Osteocyte (in vitro differentiated cells): ENCODE measurements around the gene MYO1A. TPM values are rescaled to one million over a fixed set of nuclear protein-coding genes. Genes with fewer than 3 reads are reported as not detected.

Experiments
- DNase-seq: peaks from one replicate; pipeline ENCODE4 v3.0.0; 2021; ENCODE audit warnings: mixed read lengths; ENCODE audit not compliant: unreplicated experiment; ENCODE audit errors: extremely low spot score
- H3K27ac Mint-ChIP-seq: one replicate; pipeline ENCODE4 v1.8.0; 2021; ENCODE audit warnings: mild to moderate bottlenecking, mixed read lengths; ENCODE audit not compliant: unreplicated experiment
- H3K27me3 Mint-ChIP-seq: one replicate; pipeline ENCODE4 v1.8.0; 2021; ENCODE audit warnings: mixed read lengths; ENCODE audit not compliant: unreplicated experiment
- H3K36me3 Mint-ChIP-seq: one replicate; pipeline ENCODE4 v1.8.0; 2021; ENCODE audit warnings: mixed read lengths; ENCODE audit not compliant: unreplicated experiment
- H3K4me1 Mint-ChIP-seq: one replicate; pipeline ENCODE4 v1.8.0; 2021; ENCODE audit warnings: mixed read lengths; ENCODE audit not compliant: unreplicated experiment
- H3K4me3 Mint-ChIP-seq: one replicate; pipeline ENCODE4 v1.8.0; 2021; ENCODE audit warnings: mild to moderate bottlenecking, moderate library complexity, mixed read lengths; ENCODE audit not compliant: unreplicated experiment
- H3K9me3 Mint-ChIP-seq: one replicate; pipeline ENCODE4 v1.8.0; 2021; ENCODE audit warnings: mixed read lengths; ENCODE audit not compliant: unreplicated experiment
- CTCF ChIP-seq: fragments of 200-600 bp; sonication (generic); IDR thresholded peaks from 2 replicates; pipeline ENCODE4 v1.5.0; 2021; ENCODE audit warnings: antibody characterized with exemption, mild to moderate bottlenecking, moderate library complexity
- total RNA-seq: library from RNA; stranded (reverse); gene quantifications from 2 replicates; pipeline ENCODE4 v1.2.1, GENCODE V29; 2021

Gene MYO1A
- total RNA-seq, 1 donor from 2014 or later = not detected

DNA sequence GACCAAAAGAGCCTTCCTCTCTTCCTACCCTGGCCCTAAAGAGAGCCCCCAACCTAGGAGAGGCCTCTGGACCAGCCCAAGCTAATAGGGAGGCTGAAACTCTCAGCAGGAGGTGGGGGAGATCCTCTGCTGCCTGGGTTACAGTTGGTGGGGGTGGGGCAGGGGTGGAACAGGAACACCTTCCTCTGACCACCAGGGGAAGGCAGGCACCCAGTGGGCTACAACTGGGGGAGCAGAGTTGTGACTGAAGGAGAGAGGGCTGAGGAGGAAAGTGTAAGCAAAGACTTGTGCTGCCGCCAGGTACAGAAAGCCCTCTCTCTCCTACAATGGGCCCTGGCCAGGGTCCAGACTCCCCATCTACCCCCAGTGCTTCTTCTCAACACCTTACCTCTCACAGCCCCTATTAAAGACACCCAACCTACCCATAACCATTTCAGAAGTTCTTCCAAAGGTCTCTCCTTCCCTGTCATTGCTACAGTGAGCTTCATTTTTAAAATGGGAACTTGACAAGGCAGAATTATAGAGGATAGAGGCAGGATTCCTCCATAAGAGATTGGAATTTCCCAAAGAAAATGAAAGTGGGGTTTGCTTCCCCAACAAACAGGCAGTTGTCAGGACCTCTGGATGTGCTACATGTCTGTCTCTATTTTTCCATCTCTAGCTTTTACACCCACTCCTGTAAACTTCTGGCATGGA, 1.4 kb downstream of the MYO1A start:
- Mint-ChIP-seq H3K9me3 (no peaks in the 10 kb centered on the region), H3K4me1 (peaks cover 3% of the 10 kb centered on the region), H3K27me3 (peaks cover 15% of the 10 kb centered on the region), H3K4me3 (no peak overlapping the region), H3K27ac (no peak overlapping the region), H3K36me3 (no peaks in the 10 kb centered on the region)
- DNase-seq = no peak
- no peak for TF ChIP-seq CTCF

- H3K36me3 Mint-ChIP-seq = no peaks in the 10 kb centered on the region
- TF ChIP-seq CTCF = no peak
- H3K27ac Mint-ChIP-seq = no peak overlapping the region
- DNase-seq = no peak
- peaks cover 20% of the 10 kb centered on the region for H3K27me3 Mint-ChIP-seq
- H3K4me3 Mint-ChIP-seq = no peak overlapping the region
- no peaks in the 10 kb centered on the region for H3K9me3 Mint-ChIP-seq
- H3K4me1 Mint-ChIP-seq = peaks cover 3% of the 10 kb centered on the region
Measured at GRCh38 chr12:57047981-57048380, 1.9 kb downstream of the MYO1A start.

DNA sequence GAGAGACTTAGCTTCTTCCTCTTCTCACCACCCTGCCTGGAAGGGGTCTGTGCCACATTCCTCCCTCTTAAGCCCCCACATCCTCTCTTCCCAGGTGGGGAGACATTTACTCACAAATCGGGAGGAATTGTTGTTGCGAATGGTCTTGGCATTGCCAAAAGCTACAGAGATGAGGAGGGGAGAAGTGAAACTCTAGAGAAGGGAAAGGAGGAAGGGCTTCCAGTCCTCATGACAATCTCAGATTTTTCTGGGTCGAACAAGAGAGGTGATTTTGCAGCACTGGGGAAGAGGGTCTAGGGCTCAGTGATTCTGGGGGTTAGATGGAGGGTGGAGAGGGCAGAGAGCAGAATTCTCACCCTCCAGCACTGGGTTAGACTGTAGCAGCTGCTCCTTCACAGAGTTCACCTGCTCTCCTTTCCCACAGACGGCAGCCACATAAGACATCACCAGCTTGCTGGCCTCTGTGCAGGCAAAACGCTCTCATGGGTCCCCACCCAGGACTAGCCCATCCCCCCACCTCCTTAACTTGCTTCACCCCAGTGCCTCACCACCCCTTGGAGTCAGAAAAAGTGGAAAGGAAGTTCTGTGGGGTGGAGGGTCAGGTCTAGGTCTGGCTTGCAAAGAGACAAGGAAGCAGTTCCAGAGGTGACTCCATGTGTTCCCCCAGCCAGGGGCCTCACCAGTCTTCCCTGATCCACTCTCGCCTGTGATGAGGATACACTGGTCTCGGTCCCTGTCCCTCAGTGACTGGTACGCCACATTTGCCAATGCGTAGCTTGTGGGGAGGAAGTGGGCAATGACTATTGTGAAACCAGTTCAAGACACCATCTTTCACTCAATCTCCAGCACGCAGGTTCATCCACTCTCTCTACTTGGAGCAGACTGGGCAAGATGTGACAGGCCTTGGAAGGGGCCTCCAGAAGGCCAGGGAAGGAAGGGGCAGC, 2.7 kb downstream of the MYO1A start:
- H3K36me3 Mint-ChIP-seq = no peaks in the 10 kb centered on the region
- peaks cover 21% of the 10 kb centered on the region for H3K27me3 Mint-ChIP-seq
- TF ChIP-seq CTCF = no peak
- H3K4me3 Mint-ChIP-seq = no peak overlapping the region
- peaks cover 3% of the 10 kb centered on the region for H3K4me1 Mint-ChIP-seq
- H3K9me3 Mint-ChIP-seq = no peaks in the 10 kb centered on the region
- no peak overlapping the region for H3K27ac Mint-ChIP-seq
- no peak for DNase-seq

GRCh38 chr12:57046086-57046791, 3.7 kb downstream of the MYO1A start:
- Mint-ChIP-seq H3K4me3 (no peak overlapping the region), H3K4me1 (peaks cover 3% of the 10 kb centered on the region), H3K27me3 (peaks cover 30% of the 10 kb centered on the region), H3K36me3 (no peaks in the 10 kb centered on the region), H3K9me3 (no peaks in the 10 kb centered on the region), H3K27ac (no peak overlapping the region)
- no peak for TF ChIP-seq CTCF
- no peak for DNase-seq
